ENCODE results near the gene AKAP9. TPM values are rescaled to one million over a fixed set of nuclear protein-coding genes. Genes with fewer than 3 reads are reported as not detected.

The AKAP9 gene
- total and polyA plus RNA-seq, 9 of the 15 experiments (the other 6 are each of a cell fraction or from before 2014, with no cell fraction given), result 25.5 to 80.9 (median 46.3) TPM

GRCh38 chr7:91940572-91941341 is at the start of gene AKAP9 (continued):
- TF ChIP-seq RBM15 (IDR thresholded peaks at IDR 0.05; ENCODE audit: insufficient read depth, low read length) (no peak), CBFB (CRISPR knock-in tag; IDR thresholded peaks at IDR 0.05) (0 out of 2 replicates have a peak, but pooled peaks have one; percentile 55), MYC (IDR thresholded peaks at IDR 0.05; ENCODE audit: low read depth, low read length) (peak; percentile 80), MYC (CRISPR knock-in tag; IDR thresholded peaks at IDR 0.05; ENCODE audit: borderline replicate concordance, low read depth) (no peak; the same call in 1 of the 2 replicates), POU5F1 (IDR thresholded peaks at IDR 0.05; ENCODE audit: borderline replicate concordance, low read depth, low read length, partially characterized antibody) (no peak), JUNB (CRISPR knock-in tag; conservative IDR thresholded peaks at IDR 0.05) (no peak), ADNP (tag; IDR thresholded peaks at IDR 0.05) (no peak), MTA3 (IDR thresholded peaks at IDR 0.05; ENCODE audit: borderline replicate concordance) (peak; percentile 94), ZBTB11 (CRISPR knock-in tag; IDR thresholded peaks at IDR 0.05) (peak in 1 of 3 experiments; percentile 61; a peak in 1 of 6 replicates), KDM4B (IDR thresholded peaks at IDR 0.05; ENCODE audit: borderline replicate concordance in 2 of 2, low read depth in 1 of 2) (peak in 1 of 2 experiments; percentile 24; a peak in 1 of 4 replicates), TBP (optimal IDR thresholded peaks at IDR 0.05; ENCODE audit: low read depth, low read length) (peak; percentile 90), SIN3B (IDR thresholded peaks at IDR 0.05; ENCODE audit: low read depth) (no peak), FOXK2 (conservative IDR thresholded peaks at IDR 0.05 in 1 of 2, IDR thresholded peaks at IDR 0.05 in 1 of 2; ENCODE audit: low read depth in 2 of 2) (peak; percentile 94 to 97), SNRNP70 (optimal IDR thresholded peaks at IDR 0.05; ENCODE audit: low read depth, low read length) (no peak), TEAD1 (CRISPR knock-in tag; IDR thresholded peaks at IDR 0.05) (peak in 1 of 2 experiments; percentile 92; a peak in 1 of 4 replicates), KAT2B (IDR thresholded peaks at IDR 0.05; ENCODE audit: low read depth, low read length) (no peak), HDAC6 (IDR thresholded peaks at IDR 0.05; ENCODE audit: low read depth, low read length) (no peak), ZNF146 (CRISPR knock-in tag; IDR thresholded peaks at IDR 0.05; ENCODE audit: unreplicated experiment) (no peak), FOXA1 (IDR thresholded peaks at IDR 0.05; ENCODE audit: borderline replicate concordance) (no peak), RBM25 (IDR thresholded peaks at IDR 0.05; ENCODE audit: low read depth, low read length, severe bottlenecking) (no peak), ILK (tag; IDR thresholded peaks at IDR 0.05; ENCODE audit: borderline replicate concordance, low read depth) (no peak), CTBP1 (IDR thresholded peaks at IDR 0.05; ENCODE audit: borderline replicate concordance) (peak; percentile 92)
- TF ChIP-seq, protein P1, sequence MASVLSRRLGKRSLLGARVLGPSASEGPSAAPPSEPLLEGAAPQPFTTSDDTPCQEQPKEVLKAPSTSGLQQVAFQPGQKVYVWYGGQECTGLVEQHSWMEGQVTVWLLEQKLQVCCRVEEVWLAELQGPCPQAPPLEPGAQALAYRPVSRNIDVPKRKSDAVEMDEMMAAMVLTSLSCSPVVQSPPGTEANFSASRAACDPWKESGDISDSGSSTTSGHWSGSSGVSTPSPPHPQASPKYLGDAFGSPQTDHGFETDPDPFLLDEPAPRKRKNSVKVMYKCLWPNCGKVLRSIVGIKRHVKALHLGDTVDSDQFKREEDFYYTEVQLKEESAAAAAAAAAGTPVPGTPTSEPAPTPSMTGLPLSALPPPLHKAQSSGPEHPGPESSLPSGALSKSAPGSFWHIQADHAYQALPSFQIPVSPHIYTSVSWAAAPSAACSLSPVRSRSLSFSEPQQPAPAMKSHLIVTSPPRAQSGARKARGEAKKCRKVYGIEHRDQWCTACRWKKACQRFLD (CRISPR knock-in tag; IDR thresholded peaks at IDR 0.05), result no peak
